GM13976 (cell line): ENCODE results near the gene PSME2.

ENCODE experiments used
- DNase-seq: peaks from one replicate; pipeline ENCODE4 v3.0.0; 2012; ENCODE audit warnings: low spot score
- in situ Hi-C: fragments of 300-500 bp; cut with MboI; formaldehyde crosslinking; loops from one replicate; pipeline ENCODE4 v1.12.0; 2022; ENCODE audit warnings: low sequenced_read_pairs, mixed read lengths, inconsistent platforms; ENCODE audit not compliant: unreplicated experiment
- TF ChIP-seq, protein P1 (sequence below): IDR thresholded peaks from 2 replicates; pipeline ENCODE4 v1.5.1; 2012; ENCODE audit warnings: borderline replicate concordance, mild to moderate bottlenecking; ENCODE audit not compliant: insufficient read depth; ENCODE audit errors: extremely low read depth, missing control alignments, control extremely low read depth

PSME2 gene, protein sequence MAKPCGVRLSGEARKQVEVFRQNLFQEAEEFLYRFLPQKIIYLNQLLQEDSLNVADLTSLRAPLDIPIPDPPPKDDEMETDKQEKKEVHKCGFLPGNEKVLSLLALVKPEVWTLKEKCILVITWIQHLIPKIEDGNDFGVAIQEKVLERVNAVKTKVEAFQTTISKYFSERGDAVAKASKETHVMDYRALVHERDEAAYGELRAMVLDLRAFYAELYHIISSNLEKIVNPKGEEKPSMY

DNA sequence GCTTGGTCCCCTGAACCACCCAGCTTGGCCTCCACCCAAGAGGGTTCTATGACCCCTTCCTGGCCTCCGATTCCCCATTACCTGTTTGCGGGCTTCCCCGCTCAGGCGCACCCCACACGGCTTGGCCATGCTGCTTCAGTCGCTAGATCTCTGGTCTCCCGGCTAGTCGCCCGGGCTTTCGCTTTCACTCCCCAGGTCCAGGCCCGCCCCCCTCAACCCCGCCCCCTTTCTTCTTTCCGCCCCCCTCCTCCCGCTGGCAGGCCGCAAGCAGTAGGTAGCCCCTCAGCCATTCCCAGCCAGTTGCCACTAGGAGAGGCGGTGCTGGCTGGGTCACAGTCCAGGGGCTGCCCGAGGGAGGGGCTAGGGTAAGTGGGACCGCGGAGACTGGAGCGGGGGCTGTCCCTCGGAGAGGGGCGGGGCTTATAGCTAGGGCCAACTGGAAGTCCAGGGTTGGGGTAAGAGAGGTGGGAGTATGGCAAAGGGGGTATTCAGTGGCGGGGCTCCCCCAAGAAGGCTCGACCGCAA is at the start of gene PSME2:
Gene PSME2 (minus strand): TSS at position 158 of the 525 bp plus-strand sequence. CDS start 29 bp downstream, at position 129.
- TF ChIP-seq, protein P1, sequence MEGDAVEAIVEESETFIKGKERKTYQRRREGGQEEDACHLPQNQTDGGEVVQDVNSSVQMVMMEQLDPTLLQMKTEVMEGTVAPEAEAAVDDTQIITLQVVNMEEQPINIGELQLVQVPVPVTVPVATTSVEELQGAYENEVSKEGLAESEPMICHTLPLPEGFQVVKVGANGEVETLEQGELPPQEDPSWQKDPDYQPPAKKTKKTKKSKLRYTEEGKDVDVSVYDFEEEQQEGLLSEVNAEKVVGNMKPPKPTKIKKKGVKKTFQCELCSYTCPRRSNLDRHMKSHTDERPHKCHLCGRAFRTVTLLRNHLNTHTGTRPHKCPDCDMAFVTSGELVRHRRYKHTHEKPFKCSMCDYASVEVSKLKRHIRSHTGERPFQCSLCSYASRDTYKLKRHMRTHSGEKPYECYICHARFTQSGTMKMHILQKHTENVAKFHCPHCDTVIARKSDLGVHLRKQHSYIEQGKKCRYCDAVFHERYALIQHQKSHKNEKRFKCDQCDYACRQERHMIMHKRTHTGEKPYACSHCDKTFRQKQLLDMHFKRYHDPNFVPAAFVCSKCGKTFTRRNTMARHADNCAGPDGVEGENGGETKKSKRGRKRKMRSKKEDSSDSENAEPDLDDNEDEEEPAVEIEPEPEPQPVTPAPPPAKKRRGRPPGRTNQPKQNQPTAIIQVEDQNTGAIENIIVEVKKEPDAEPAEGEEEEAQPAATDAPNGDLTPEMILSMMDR = no peak
- DNase-seq = peak; percentile 97
- in situ Hi-C loops = no loop called here

DNA sequence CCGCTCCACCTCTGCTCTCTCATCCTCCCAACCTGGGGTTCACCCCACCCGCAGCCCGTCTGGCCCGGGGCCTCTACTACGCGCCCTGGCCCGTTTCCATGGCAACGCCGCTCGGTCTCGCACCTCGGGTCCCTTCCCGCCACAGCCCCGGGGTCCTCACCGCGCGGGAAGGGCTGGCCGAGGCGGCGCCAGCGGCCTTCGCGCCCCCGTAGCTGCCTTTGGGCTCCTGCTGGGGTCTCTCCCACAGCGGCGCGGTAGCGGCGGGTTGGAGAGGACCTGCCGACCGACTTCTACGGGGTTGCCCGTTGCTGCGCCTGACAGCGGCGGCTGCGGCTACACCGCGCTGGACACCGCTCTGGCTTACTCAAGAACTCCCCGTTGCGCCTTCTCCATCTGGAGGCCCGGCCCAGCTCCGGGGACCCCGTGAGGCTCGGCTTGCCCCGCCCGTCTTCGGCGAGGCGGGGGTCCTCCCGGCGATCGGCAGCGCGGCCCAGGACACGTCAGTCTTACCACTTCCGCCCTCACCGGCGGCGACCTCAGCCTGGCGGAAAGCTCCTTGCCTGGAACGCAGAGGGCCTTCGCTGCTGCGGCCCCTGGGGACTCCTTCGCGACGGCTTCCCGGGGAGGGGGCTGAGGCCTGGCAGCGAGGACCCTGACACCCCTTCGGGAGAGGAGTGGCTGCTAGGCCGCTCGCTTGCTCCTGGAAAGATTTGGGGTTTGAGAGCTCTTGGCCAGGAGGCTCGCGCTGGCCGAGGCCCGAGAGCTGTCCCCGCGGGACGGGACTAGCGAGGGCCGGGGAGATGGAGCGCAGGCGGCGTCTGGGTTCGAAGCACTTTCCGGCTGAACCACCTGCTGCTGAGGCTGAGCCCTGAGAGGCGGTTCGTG is 49.0 kb upstream of the PSME2 start, which contains the start of gene TM9SF1:
Gene TM9SF1 (minus strand): TSS at position 256 of the 885 bp plus-strand sequence. CDS start 422 bp downstream, outside the sequence.
- TF ChIP-seq, protein P1 = no peak
- in situ Hi-C loops = no loop called here
- DNase-seq = peak; percentile 96

DNA sequence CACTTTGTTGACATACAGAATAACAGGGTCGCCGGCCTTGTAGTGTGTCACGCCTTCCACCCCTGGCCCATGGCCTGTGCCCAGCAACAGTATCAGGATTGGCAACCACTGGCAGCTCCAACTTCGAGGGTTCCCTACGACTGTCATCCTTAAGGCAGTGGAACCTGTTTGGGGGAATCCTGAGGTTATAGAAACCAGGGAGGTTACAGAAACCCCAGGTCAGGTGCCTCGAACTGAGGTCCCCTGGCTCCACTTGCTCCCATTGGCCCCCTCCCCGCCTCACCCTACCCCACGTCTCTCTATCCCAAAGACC is 48.4 kb upstream of the PSME2 start:
- no peak for DNase-seq
- TF ChIP-seq, protein P1 = no peak
- in situ Hi-C loops = no loop called here

DNA sequence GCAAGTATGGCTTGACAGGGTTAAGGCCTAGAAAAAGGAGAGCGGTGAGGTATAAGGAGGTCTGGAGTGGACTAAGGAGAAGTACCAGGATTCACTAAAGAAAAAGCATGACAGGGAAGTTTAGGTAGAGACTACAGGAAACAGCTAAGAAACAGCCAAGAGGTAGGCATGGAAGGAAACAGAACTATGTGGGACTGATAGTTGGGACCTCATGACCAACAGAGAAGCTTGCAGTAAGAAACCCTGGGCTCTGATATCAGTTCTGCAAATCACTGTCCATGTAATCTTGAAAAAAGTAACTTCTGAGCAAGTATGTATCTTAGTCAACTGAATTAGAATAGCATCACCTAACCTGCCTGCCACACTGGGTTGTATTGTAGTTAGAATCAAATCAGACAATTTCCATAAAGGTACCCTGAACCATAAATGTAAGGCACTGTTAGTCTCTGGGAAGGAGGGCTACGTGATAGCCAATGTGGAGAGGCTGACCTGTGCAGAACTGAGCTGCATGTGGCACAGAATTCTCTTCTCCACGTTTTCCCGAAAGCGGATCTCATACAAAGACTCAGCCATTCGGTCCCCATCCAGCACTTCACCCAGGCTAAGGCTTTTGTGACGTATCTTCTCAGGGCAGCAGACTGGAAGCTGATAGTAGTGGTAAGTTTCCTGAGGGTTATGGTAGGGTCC is 47.9 kb upstream of the PSME2 start:
- in situ Hi-C loops = no loop called here
- TF ChIP-seq, protein P1 = no peak
- DNase-seq = no peak

DNA sequence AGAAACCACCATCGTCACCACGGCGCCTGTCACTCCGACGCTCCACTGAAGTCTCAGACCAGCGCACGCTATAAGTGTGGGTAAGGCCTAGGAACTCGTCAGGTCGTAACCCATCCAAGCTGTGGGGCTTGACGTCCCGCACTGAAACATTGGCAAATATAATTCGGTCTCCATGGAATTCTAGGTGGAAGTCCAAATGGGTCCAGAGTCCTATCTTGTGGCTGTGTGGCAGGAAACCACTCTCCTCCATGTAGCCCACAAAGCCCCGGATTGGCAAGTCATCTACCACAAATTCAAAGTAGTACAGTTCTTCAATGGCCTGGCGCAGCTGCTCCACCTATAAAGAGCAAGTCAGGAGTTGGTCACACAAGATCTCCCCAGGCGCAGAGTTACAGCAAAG is 46.5 kb upstream of the PSME2 start:
- no peak for DNase-seq
- TF ChIP-seq, protein P1 = no peak
- in situ Hi-C loops = no loop called here

DNA sequence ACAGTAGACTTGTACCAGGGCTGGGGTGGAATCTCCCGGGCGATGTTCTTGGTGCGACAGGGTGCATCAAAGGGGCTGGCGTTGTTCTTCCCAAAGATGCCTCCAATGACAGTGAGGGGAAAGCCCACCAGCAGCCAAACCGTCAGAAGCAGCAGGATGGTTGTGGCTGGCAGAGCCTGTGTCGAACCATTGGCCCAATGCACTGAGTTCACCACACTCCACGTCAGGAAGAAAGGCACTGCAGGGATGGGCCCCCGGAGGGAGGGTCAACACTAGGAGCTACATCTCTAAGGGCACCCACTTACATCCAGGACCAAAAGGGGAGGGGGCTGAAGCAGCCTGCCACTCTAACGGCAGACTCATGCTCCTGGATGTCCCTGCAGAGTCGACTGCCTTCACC is 44.0 kb upstream of the PSME2 start:
- TF ChIP-seq, protein P1 = no peak
- in situ Hi-C loops = no loop called here
- DNase-seq = no peak
